Hypothalamus (tissue), 51 donors: Measurements from ENCODE around the gene METTL27.
"Not testable (repeated sequence)": the region's sequence is repeated elsewhere in the genome, so short reads cannot be mapped to it uniquely, and the experiment has no call there.

Experiments
- DNase-seq, 51 donors: peaks; one replicate each; lab custom pipeline; 2025; lab: John Stamatoyannopoulos, UW

METTL27 gene, protein sequence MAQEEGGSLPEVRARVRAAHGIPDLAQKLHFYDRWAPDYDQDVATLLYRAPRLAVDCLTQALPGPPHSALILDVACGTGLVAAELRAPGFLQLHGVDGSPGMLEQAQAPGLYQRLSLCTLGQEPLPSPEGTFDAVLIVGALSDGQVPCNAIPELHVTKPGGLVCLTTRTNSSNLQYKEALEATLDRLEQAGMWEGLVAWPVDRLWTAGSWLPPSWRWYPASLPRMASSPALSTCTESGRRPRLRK

DNA sequence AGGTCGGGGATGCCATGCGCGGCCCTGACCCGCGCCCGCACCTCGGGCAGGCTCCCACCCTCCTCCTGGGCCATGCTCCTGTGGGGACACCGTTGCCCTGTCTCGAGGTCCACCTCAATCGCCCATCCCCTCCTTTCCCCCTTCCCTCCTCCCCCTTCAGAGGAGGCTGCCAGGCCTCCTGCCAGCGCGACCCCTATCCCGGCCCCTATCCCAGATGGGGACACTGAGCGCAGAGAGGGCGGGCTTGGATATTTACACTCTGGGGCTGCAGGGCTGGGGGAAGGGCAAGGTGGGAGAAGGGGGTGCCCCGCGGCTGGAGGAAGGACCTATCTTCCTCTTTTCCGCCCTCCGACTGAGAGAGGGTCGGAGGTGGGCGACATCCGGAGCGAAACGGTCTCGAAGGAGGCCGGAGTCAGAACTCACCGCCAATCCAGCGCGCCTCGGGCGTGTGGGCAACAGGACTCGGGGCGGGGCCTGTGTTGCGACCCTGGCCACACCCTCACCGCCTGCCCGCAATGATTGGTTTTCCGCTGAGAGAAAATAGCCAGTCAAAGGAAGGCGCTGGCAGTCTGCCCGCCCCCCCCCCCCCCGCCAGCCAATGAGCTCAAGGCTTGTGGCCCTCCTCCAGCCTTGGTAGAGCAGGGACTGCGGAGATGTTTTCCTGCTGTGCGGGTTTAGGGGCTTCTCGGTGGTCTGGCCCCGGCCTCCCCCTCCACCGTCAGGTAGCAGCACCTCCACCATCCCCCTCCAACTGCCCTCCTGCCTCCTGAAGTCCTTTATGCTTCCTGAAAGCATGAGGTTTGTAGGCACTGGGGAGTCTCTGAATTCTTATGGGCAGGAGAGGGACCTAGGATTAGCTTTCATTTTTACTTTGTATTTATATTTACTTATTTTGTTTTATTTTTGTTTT is at the start of gene METTL27:
Gene METTL27, minus strand, starts transcription at position 450 of the 910 bp plus-strand sequence. Its CDS starts 376 bp downstream, at position 74.
- DNase-seq, result peak; percentile 28 to 94 (median 84)

DNA sequence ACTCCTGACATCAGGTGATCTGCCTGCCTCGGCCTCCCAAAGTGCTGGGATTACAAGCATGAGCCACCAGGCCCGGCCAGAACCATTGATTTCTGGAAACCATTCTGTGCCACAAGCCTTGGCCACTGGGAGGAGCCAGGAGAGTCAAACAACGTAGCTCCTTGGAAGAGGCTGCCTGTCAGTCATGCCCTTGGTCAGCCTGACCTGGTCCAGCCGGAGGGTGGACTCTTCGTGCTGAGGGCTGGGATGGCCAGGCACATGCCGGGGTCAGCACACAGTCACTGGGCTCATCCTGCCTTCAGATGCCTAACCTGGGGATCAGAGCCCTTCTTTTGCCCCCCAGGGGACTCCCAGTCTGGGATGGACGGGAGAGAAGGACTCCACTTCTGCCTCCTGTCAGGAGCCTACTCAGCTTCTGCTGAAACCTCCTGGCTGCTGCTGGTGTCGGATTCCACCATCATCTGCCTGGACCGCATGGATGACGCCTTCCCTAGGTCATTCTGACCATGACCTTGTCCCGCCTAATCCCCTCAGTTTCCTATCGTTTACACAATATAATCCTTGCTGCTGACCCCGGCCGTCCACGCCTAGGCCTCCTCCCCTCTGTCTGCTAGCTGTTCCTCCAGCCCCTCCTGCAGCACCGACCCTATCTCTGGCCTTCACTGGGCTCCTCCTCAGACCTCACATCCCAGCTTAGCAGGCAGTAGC is 49.0 kb upstream of the METTL27 start:
- DNase-seq, result no peak

DNA sequence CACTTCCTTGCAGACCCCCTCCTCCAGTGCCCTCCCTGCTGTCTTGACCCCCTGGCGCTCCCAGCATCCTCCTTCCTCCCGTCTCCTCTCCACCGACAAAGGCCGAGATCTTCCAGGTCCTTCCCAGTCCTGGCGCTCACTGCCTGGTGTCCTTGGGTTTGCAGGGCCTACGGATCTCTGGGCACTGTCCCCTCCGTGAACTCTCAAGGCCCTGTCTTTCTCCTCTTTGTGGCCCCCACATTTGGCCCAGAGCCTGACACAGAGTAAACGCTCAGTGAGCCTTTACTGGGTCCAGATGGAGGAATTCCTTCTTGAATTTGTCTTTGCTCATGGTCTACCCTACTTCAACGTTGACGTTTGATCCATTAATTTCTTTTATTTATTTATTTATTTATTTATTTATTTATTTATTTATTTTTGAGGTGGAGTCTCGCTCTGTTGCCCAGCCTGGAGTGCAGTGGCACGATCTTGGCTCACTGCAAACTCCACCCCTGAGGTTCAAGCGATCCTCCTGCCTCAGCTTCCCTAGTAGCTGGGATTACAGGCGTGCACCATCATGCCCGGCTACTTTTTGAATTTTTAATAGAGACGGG is 48.3 kb upstream of the METTL27 start:
- no peak for DNase-seq

DNA sequence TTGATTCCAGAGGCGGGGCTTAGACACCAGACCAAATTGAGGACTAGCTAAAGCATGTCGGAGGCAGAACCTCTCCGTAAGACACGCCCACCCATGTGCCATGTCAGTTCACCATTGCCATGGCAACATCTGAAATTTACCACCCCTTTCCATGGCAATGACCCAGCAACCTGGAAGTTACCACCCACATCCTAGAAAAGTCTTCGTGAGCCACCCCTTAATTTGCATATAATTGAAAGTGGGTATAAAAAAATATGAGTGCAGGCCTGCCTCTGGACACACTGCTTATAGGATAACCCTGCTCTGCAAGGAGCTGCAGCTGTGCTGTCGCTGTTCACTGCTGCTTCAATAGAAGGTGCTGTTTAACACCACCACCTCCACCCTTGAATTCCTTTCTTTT is 46.6 kb upstream of the METTL27 start:
- no peak for DNase-seq

DNA sequence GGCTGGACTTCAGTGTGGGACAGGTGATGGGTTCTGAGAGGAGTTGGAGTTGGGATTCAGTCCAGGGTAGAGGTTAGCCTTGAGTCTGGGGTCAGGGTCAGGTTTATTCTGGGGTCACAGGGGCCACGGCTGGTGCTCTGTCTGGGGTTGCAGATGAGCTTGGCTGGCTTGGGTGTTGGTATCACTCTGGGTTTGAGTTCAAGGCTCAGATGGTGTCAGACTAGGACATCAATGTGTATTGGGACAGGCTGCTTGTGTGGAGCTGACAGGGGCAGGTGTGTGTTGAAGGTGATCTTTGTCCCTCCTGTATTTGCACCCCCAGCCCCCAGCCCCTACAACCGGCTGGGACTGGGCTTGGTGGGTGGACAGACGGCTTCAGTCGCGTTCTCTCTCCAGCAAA is 45.4 kb upstream of the METTL27 start:
- no peak for DNase-seq

DNA sequence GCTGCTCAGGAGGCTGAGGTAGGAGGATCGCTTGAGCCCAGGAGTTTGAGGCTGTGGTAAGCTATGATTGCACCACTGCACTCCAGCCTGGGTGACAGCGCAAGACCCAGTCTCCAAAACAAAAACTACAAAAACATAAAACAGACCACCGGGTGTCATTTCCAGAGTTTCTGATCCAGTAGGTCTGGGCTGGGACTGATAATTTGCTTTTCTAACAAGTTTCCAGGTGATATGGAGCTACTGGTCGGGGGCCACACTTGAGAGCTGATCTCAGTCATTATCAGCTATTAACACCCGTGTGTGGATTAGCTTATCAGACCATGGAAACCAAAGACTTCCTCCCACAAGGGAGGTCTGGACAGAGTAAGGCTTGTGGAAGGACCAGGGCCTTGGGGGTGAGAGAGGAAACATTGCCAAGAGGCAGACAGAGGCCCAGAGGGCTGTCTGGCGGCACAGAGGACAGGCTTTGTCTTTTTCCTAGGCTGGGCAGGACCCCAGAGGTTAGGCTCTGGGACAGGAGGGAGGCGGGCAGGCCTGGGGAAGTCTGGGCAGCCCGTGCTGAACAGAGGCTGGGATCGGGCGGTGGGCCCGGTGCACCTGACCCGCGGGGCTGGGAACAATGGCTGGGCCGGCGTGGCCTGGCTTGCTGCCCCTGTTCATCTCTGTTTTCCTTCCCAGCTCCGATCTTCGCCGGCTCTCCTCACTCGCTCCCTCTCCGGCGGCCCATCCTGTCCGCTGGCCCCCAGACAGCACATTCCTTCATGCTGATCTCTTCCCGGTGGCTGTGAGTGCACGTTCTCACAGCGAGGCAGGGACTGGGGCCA is 43.9 kb upstream of the METTL27 start:
- peak in 24 of 51 donors; percentile 6 to 54 (median 30) for DNase-seq

DNA sequence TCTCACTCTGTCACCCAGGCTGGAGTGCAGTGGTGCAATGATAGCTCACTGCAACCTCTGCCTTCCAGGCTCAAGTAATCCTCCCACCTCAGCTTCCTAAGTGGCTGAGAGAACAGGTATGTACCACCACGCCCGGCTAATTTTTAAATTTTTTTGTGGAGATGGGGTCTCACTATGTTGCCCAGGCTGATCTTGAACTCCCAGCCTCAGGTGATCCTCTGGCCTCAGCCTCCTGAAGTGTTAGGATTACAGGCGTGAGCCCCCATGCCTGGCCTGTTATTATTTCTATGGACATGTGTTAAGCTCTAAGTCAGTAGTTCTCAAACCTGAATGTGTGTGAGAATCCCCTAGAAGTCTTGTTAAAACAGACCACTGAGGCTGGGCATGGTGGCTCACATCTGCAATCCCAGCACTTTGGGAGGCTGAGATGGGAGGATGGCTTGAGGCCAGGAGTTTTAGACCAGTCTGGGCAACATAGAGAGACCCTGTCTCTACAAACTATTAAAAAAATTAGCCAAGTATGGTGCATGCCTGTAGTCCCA is 43.2 kb upstream of the METTL27 start:
- DNase-seq, result no peak

DNA sequence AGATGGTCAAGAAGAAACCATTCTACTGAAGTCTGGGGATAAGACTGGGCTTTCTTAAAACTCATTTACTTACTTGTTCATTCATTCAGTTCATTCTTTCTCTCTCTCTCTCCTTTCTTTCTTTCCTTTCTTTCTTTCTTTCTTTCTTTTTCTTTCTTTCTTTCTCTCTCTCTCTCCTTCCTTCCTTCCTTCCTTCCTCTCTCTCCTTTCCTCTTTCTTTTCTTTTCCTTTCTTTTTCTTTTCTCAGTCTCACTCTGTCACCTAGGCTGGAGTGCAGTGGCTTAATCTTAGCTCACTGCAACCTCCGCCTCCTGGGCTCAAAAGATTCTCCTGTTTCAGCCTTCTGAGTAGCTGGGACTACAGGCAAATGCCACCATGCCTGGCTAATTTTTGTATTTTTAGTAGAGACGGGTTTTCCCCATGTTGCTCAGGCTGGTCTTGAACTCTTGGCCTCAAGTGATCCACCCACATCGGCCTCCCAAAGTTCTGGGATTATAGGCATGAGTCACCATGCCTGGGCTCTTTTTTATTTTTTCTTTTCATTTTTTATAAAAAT is 42.6 kb upstream of the METTL27 start:
- not testable (repeated sequence) for DNase-seq

DNA sequence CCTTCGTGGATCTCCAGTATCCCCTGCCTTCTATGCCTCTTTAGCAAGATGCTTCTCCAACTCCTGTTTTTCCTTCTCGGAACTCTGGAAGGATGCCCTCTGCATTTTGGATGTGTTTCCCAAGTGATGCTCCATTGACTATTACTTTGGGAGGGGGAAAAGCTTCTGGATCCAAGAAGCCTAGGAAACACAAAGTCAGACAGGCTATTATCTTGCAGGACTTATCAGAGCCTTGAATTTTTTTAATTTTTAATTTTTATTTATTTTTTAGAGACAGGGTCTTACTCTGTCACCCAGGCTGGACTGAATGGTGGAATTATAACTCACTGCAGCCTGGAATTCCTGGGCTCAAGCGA is 39.7 kb upstream of the METTL27 start:
- DNase-seq, result no peak

DNA sequence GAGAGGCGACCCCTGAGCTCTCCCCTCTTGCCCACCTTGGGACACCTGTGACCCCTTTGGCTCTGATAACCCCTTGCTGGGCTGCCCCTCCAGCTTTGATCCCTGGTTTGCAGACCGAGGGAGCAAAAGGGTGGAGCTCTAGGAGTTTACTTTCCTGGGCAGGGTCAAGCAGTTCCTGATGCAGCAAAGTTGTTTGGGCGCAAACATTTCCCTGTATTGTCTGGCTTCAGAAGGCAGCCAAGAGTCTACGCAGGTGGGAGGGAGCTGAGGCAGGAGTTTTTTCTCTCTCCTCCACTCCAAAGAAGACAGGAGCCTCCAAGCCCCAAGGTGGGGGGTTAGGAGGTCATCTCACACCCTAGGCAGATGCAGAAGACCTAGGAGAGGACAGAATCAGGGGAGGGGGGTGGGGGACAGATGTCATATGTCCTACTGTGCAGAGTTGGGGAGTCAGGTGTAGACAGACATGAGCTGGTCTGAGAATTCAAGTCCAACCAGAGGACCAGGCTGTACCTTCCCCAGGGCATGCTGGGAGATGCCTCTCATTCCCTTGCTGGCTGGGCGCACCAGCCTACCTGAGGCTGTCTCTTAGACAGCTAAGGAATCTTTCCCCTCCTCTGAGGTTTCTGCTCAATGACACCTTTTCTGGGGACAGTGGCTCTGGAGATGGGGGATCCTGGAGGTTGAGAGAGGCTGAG is 39.2 kb upstream of the METTL27 start:
- DNase-seq, result no peak

DNA sequence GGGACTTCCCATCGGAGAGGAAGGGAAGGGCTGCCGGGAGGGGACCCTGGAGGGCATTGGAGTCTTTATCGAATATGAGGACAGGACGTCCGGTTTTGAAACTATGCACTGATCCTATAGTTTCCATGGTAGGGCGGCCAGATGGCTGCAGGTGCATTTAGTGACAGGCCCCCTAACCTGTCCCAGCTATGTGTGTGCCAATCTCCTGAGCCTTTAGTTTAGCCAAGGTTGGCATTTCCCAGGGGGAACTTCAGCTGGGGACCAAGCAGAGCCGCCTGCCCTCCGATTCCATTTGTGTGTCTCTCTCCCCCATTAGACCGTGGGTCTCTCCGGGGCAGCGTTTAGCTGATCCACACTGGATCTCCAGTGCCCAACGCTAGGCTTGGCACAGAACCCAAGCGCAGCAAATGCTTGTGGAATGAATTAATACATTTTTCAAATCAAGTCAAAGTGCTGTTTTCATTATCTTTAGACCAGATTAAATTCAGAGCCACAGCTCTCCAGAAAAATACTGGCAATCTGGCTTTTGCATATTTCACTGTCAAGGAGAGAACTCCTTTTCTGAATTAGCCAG is 38.5 kb upstream of the METTL27 start:
- no peak for DNase-seq

DNA sequence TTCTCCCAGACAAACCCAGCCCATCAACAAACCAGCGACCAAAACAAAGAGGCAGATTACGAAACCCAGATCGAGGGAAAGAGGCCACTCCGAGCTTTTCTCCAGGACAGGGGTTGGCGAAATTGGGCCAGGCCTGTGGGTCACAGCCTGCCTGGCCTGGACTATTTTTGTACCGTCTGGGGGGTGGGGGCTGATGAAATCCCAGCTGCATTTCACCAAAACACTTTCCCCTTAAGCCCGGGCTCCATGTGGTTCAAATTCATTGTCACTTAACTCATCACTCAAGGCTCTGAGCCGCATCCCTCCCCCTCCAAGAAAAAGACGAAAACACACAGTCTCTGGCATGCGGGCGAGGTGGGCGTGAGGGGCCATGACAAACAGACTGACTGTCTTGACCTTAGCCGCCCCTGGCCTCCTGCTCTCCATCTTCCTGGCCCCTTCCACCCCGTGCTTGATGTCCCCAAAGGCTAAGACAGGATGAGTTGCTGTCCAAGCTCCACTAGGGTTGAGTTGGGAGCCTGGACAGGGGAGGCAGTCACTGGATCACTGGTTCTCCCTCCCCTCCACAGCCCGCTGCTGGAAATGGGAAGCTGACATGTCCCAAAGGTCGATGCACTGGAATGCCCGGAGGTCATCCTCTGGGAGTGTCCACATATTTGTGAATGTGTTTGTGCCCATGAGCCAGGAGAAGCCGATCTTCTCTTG is 37.8 kb upstream of the METTL27 start:
- DNase-seq, result no peak

DNA sequence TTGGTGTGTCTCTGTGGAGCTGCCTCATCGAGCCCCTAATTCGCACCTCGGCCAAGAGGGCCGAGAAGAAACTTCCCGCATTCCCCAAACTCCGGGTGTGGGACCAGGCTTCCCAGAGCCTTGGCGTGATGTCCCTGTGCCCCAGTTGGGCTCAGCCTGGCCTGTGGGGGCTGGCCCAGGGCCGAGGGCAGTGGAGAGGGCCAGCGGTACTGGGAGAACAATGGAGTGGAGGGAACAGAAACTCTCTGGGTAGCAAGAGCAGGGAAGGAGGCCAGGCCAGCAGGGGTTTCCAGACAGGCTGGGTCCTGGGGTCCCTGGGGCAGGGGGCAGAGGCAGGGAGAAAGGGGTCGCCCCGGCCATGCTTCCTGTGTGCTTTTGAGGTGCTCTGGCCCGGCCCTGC is 34.7 kb upstream of the METTL27 start:
- DNase-seq, result peak in 10 of 51 donors; percentile 7 to 32 (median 15)

DNA sequence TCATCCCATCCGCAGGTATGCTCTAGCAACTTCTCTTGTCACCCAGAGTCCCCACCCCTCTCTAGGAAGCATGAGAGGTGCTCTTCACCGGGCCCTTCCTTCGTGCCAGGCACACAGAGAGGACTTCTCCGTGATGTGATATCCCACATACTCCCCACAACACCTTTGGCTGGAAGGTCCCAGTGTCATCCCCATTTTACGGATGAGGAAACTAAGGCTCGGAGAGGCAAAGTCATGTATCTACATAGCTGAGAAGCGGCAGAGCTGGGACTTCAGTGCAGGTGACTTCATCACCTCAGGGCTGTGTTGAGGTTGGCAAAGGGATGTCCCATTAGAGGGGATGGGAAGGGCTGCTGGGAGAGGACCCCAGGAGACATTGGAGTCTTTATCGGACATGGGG is 34.0 kb upstream of the METTL27 start:
- DNase-seq, result no peak

DNA sequence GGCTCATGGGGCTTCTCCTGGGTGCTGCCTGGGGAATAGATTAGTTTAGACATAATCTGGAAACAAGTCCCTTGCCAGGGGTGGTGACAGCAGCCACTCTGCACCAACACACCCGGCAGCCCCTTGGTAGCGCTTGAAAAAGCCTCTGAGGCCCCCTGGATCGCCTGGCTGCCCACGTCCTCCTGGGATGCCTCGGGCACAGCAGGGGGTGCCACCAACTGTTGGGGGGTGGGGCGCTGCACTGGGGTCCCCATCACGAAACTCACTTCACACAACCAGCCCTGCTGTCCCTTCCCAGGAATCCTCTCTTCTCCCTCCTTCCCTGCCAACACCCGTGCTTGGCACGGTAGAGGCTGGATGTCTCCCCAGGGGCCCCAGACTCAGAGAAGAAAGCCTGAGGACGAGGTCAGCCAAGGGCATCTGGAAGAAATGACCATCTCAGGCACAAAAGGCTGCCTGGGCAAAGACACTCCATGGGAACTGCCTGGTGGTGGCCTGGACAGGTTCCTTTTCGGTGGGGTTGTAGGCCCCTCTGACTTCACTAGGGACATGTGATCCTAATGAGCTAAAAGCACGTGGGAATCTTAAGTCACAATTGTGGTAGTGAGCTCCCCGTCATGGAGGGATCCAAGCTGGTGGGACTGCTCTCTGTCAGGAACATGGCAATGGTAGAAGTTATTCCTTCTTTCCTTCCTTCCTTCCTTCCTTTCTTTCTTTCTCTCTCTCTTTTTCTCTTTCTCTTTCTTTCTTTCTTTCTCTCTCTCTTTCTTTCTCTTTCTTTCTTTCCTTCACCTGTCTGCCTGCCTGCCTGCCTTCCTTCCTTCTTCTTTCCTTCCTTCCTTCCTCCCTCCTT is 30.0 kb upstream of the METTL27 start:
- no peak for DNase-seq

DNA sequence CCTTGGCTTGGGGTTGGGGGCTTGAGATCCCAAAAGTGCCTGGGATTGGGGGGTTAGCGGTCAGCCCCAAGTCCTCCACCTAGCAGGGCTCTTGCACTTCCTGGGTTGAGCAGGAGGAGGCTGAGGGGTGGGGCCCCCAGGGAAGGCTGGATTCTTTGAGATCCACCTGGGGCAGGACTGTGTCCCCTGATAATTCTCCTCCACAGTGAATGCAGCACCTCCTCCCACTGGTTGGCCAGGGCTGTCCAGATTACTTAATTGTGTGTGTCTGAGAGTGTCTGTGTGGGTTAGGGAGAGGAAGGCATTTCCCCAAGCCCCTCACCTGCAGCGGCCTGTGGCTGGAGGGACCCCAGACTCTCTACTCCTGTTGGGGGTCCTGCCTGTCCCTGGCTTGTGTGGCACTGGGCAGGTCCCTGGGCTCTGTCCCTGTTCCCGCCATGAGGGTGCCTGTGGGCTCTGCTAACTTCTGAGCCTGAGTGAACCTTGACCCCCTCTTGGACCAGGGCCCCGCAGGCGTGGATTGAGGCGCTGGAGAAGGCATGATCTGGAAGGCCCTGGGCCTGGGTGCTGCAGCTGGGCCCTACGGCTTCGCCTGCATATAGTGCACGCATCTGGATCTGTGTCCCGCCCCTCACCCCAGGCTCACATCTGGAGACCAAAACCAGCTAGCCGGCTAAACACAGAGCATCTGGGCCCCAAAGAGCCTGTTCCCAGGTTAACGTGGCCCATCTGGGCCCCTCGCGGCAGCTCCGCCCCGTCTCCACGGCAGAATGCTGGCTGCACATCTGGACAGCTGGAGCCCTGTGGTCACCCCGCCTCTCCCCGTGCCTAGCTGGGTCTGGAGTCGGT is 29.1 kb upstream of the METTL27 start:
- DNase-seq, result no peak
